ENCODE results near the gene CNTN1.

Gene CNTN1

DNA sequence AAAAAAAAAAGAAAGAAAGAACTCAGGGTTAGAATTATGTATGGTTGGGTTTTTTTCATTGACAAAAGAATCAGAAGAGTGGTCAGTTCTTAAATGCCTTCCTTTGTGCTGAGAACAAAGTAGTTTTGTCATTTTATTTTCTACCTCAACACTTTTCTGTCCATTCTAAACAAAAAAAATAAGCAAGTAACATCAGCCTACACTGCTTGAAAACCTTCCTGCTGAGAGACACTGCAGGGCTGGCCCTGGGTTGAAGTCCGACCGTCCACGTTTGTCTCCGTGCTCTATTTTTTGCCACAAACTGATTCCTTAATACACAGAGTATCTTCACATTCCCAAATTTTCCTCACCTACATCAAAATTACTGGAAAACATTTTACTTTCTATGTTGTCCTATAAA is 284.3 kb downstream of the CNTN1 start:
- TF ChIP-seq, protein P1, sequence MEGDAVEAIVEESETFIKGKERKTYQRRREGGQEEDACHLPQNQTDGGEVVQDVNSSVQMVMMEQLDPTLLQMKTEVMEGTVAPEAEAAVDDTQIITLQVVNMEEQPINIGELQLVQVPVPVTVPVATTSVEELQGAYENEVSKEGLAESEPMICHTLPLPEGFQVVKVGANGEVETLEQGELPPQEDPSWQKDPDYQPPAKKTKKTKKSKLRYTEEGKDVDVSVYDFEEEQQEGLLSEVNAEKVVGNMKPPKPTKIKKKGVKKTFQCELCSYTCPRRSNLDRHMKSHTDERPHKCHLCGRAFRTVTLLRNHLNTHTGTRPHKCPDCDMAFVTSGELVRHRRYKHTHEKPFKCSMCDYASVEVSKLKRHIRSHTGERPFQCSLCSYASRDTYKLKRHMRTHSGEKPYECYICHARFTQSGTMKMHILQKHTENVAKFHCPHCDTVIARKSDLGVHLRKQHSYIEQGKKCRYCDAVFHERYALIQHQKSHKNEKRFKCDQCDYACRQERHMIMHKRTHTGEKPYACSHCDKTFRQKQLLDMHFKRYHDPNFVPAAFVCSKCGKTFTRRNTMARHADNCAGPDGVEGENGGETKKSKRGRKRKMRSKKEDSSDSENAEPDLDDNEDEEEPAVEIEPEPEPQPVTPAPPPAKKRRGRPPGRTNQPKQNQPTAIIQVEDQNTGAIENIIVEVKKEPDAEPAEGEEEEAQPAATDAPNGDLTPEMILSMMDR (conservative IDR thresholded peaks at IDR 0.05), result no peak
- H3K27ac ChIP-seq, result no peak overlapping the region

DNA sequence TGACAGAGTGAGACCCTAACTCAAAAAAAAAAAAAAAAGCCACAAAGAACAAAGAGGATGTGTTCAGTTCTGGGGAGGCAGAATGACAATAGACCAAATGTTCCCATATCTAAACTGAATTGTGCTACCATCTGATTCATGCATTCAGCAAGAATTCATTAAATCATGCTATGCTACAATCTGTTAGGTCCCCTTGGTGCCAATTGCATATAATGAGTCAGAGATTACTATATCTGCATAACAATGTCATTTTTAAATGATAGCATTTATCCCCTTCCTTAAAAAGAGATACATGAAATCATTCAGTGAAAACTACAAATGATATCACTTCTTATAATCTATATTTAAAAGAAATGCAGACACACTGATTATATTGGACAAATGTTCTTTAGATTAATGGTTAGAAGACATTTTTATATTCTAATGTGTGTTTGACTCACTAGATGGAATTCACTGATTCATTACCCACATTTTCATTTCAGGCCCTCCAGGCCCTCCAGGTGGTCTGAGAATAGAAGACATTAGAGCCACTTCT is 288.3 kb downstream of the CNTN1 start:
- TF ChIP-seq, protein P1 (conservative IDR thresholded peaks at IDR 0.05), result no peak
- H3K27ac ChIP-seq, result no peak overlapping the region

DNA sequence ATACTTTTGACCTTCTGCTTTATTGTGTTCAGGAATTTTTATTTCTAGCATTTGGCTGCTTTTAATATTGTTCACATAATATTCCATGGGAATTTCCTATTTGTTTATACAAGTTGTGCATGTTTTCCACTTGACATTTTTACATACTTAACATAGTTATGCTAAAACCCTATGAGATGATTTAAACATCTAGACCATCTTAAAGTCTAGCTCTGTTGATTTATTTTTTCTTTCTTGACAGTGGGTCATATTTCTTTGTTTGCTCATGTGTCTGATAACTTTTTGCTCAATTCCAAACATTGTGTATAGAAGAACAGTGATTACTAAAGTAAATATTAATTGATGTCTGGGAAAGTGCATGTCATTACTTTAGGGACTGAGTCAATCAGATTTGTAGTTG is 293.8 kb downstream of the CNTN1 start:
- no peak overlapping the region for H3K27ac ChIP-seq
- TF ChIP-seq, protein P1 (conservative IDR thresholded peaks at IDR 0.05), result no peak

DNA sequence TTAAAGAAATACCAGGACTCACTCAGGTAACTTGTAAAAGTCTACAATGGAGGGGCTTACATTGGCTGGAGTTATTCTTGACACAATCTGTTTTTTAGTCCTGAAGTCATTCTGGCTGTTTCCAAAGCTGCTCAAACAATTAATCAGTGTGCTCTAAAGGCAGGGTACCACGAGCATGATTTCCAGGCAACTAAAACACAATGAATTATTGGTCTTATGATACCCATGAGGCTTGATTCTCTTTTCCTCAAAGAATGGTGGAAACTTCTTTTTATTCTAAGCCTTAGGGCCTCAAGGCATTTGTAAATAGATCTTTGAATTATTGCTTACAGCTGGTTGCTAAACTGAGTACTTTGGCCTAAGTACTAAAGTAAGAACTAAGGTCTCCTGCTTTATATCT is 296.1 kb downstream of the CNTN1 start:
- TF ChIP-seq, protein P1 (conservative IDR thresholded peaks at IDR 0.05), result no peak
- H3K27ac ChIP-seq, result no peak overlapping the region

DNA sequence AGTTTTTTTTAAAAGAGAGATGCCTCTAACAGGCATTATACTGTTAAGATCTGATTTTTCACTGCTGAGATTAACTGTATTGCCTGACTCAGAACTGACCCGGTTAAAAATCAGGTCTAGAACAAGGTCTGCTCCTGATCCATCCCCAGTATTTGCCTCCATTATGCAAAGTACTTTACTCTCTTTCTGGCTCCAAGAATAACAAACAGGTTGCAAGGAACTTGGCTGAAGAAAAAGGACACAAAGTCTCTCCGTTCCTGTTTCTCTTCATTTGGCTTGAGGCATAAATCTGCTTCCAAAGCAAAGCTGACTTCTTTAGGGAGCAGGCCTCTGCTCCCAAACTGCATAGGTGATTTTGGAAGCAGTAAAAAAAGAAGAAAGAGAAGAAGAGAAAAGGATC is 296.6 kb downstream of the CNTN1 start:
- H3K27ac ChIP-seq, result no peak overlapping the region
- TF ChIP-seq, protein P1 (conservative IDR thresholded peaks at IDR 0.05), result no peak

DNA sequence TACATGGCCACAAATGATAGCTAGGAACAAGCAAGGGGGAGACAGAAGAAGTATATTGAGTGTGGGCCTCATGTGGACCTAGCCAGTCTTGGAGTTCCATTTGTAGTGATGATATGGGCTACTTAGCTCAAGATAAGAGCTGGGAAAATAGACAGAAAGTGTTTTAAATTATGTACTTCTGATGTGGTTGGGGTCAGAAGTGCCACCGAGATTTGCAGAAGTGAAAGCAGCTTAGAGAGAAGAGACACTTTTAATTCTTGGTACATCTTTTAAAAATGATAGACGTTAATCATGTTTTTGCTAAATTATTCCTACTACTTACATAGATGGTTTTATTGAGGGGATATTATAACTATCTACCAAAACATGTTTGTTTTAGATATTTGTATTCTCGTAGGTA is 297.5 kb downstream of the CNTN1 start:
- H3K27ac ChIP-seq, result no peak overlapping the region
- TF ChIP-seq, protein P1 (conservative IDR thresholded peaks at IDR 0.05), result no peak

DNA sequence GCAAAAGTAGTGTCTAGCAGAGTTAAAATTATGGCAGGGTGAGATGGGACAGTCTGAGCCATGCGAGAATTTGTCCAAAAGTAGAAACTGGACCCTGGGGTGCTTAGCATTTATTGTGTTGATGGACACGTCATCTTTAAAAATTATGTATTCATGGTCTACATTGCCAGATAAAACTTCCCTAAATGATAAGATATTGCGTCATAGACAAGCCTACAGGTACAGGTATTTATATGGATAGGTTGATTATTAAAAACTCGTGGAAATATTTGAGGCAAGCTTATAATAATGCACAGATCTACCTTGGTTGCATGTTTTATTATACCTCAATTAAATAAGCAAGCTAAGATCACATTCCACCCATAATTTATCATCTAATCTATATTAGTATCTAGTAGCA is 299.9 kb downstream of the CNTN1 start:
- H3K27ac ChIP-seq, result no peak overlapping the region
- TF ChIP-seq, protein P1 (conservative IDR thresholded peaks at IDR 0.05), result no peak

Measured in VCaP (cell line).